Measurements from ENCODE around the gene PGRMC2. TPM values are rescaled to one million over a fixed set of nuclear protein-coding genes. Genes with fewer than 3 reads are reported as not detected.

Gene PGRMC2
- total RNA-seq, 1 experiment from 2014 or later = 11.4 TPM

DNA sequence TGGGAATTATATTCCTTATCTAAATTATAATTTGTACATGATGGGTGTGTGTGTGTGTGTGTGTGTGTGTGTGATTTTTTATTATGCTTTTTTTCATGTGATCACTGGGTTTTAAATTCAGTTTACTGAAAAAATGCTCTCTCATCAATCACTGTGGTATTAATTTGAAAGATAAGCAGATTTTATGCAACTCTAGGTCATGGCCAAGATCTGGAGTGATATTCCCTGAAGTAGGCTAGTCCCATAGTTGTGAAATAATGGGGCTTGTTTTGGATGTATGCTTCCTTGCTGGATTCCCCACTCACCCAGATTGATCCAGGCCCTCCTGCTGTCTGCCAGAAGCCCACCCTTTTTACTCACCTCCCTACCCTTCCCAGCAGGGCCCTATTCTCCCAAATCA, 22.0 kb upstream of the PGRMC2 start:
- H3K79me2 ChIP-seq (ENCODE audit: low read length) = no peaks in the 10 kb centered on the region
- CTCF ChIA-PET = no interaction called here
- no peak overlapping the region for H3K27ac ChIP-seq (ENCODE audit: low read length)
- H3F3A ChIP-seq (ENCODE audit: low read length, unreplicated experiment) = no peaks in the 10 kb centered on the region
- H3K4me1 ChIP-seq (ENCODE audit: insufficient read depth, low read length) = no peaks in the 10 kb centered on the region
- no TSS peak for BruUV-seq (replicated peaks)
- H3K4me3 ChIP-seq (ENCODE audit: low read length) = no peak overlapping the region
- no peak for DNase-seq
- POLR2A ChIA-PET (ENCODE audit: unreplicated experiment) = no interaction called here
- H3K9me3 ChIP-seq (ENCODE audit: low read length) = no peaks in the 10 kb centered on the region
- H3K9me2 ChIP-seq (replicated peaks; ENCODE audit: low read length) = no peaks in the 10 kb centered on the region
- H3K27me3 ChIP-seq (ENCODE audit: low read length) = no peaks in the 10 kb centered on the region
- ATAC-seq = no peak
- no peak overlapping the region for H2AFZ ChIP-seq (ENCODE audit: low read length)
- no peaks in the 10 kb centered on the region for H4K20me1 ChIP-seq (ENCODE audit: low read length)
- H3K36me3 ChIP-seq (ENCODE audit: low read depth, low read length) = no peaks in the 10 kb centered on the region
- intact Hi-C loops (cut with micrococcal nuclease) = no loop called here
- TF ChIP-seq EZH2phosphoT487 (IDR thresholded peaks at IDR 0.05; ENCODE audit: borderline replicate concordance, low read length) (no peak), EZH2 (IDR thresholded peaks at IDR 0.05; ENCODE audit: low read length, unreplicated experiment) (no peak)
- TF ChIP-seq, protein P1, sequence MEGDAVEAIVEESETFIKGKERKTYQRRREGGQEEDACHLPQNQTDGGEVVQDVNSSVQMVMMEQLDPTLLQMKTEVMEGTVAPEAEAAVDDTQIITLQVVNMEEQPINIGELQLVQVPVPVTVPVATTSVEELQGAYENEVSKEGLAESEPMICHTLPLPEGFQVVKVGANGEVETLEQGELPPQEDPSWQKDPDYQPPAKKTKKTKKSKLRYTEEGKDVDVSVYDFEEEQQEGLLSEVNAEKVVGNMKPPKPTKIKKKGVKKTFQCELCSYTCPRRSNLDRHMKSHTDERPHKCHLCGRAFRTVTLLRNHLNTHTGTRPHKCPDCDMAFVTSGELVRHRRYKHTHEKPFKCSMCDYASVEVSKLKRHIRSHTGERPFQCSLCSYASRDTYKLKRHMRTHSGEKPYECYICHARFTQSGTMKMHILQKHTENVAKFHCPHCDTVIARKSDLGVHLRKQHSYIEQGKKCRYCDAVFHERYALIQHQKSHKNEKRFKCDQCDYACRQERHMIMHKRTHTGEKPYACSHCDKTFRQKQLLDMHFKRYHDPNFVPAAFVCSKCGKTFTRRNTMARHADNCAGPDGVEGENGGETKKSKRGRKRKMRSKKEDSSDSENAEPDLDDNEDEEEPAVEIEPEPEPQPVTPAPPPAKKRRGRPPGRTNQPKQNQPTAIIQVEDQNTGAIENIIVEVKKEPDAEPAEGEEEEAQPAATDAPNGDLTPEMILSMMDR (conservative IDR thresholded peaks at IDR 0.05; ENCODE audit: low read depth, low read length) = no peak
- H3K4me2 ChIP-seq (ENCODE audit: low read length) = no peak overlapping the region
- no peak overlapping the region for H3K9ac ChIP-seq (ENCODE audit: low read length)

DNA sequence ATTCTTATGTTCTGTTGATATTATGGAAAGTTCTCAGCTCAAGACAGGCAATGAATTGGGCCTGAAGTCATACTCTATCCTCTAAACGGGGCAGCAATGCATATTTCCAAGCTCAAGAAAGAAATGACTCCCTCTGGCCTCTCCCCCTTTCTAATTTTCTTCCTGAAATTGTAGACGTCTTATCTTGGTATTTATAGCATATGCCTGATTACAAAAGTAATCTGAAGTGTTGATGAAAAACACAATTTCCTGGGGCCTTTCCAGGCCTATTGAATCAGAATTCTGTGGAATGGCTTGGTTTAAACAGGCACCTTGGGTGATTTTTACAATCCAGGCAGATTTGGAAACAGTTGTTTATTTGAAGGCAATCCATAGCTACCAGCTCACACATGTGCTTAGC, 21.4 kb upstream of the PGRMC2 start:
- Histone ChIP-seq H3K4me3 (ENCODE audit: low read length) (no peak overlapping the region), H3K4me2 (ENCODE audit: low read length) (no peak overlapping the region), H3K4me1 (ENCODE audit: insufficient read depth, low read length) (no peaks in the 10 kb centered on the region), H3K9me2 (replicated peaks; ENCODE audit: low read length) (no peaks in the 10 kb centered on the region), H4K20me1 (ENCODE audit: low read length) (no peaks in the 10 kb centered on the region), H3K79me2 (ENCODE audit: low read length) (no peaks in the 10 kb centered on the region), H3K27me3 (ENCODE audit: low read length) (no peaks in the 10 kb centered on the region), H3F3A (ENCODE audit: low read length, unreplicated experiment) (no peaks in the 10 kb centered on the region), H2AFZ (ENCODE audit: low read length) (no peak overlapping the region), H3K36me3 (ENCODE audit: low read depth, low read length) (no peaks in the 10 kb centered on the region), H3K9me3 (ENCODE audit: low read length) (no peaks in the 10 kb centered on the region), H3K9ac (ENCODE audit: low read length) (no peak overlapping the region), H3K27ac (ENCODE audit: low read length) (no peak overlapping the region)
- intact Hi-C loops (cut with micrococcal nuclease) = no loop called here
- ATAC-seq = no peak
- POLR2A ChIA-PET (ENCODE audit: unreplicated experiment) = no interaction called here
- CTCF ChIA-PET = no interaction called here
- no TSS peak for BruUV-seq (replicated peaks)
- no peak for DNase-seq
- TF ChIP-seq, protein P1 (conservative IDR thresholded peaks at IDR 0.05; ENCODE audit: low read depth, low read length) = no peak
- TF ChIP-seq EZH2phosphoT487 (IDR thresholded peaks at IDR 0.05; ENCODE audit: borderline replicate concordance, low read length) = no peak
- TF ChIP-seq EZH2 (IDR thresholded peaks at IDR 0.05; ENCODE audit: low read length, unreplicated experiment) = no peak

GRCh38 chr4:128307123-128307571, 19.5 kb upstream of the PGRMC2 start:
- H3K4me1 ChIP-seq (ENCODE audit: insufficient read depth, low read length) = no peaks in the 10 kb centered on the region
- H3K9me2 ChIP-seq (replicated peaks; ENCODE audit: low read length) = no peaks in the 10 kb centered on the region
- no peaks in the 10 kb centered on the region for H3K79me2 ChIP-seq (ENCODE audit: low read length)
- no peak overlapping the region for H2AFZ ChIP-seq (ENCODE audit: low read length)
- TF ChIP-seq, protein P1 (conservative IDR thresholded peaks at IDR 0.05; ENCODE audit: low read depth, low read length) = no peak
- TF ChIP-seq EZH2phosphoT487 (IDR thresholded peaks at IDR 0.05; ENCODE audit: borderline replicate concordance, low read length) (no peak), EZH2 (IDR thresholded peaks at IDR 0.05; ENCODE audit: low read length, unreplicated experiment) (no peak)
- intact Hi-C loops (cut with micrococcal nuclease) = no loop called here
- ChIA-PET POLR2A (ENCODE audit: unreplicated experiment) (no interaction called here), CTCF (no interaction called here)
- DNase-seq (no peak), ATAC-seq (no peak)
- H3K36me3 ChIP-seq (ENCODE audit: low read depth, low read length) = no peaks in the 10 kb centered on the region
- H3K27me3 ChIP-seq (ENCODE audit: low read length) = no peaks in the 10 kb centered on the region
- no peaks in the 10 kb centered on the region for H4K20me1 ChIP-seq (ENCODE audit: low read length)
- no peak overlapping the region for H3K4me3 ChIP-seq (ENCODE audit: low read length)
- no peak overlapping the region for H3K9ac ChIP-seq (ENCODE audit: low read length)
- no peaks in the 10 kb centered on the region for H3K9me3 ChIP-seq (ENCODE audit: low read length)
- no TSS peak for BruUV-seq (replicated peaks)
- no peak overlapping the region for H3K27ac ChIP-seq (ENCODE audit: low read length)
- no peak overlapping the region for H3K4me2 ChIP-seq (ENCODE audit: low read length)
- no peaks in the 10 kb centered on the region for H3F3A ChIP-seq (ENCODE audit: low read length, unreplicated experiment)

All from PC-3 (cell line).